T-helper 1 cell treated with Interleukin-12 subunit alpha and Interleukin-12 subunit beta and Interleukin-4 antibody, amounts not matched to agents 30 μg/mL and 1 μg/mL, for 36 hours (primary cell): ENCODE data around the gene CFL1.

ENCODE experiments used
- H3K27ac Mint-ChIP-seq: one replicate; pipeline ENCODE4 v1.8.0; 2021; ENCODE audit warnings: mild to moderate bottlenecking, mixed read lengths
- H3K27me3 Mint-ChIP-seq: one replicate; pipeline ENCODE4 v1.8.0; 2021; ENCODE audit warnings: low read depth, mixed read lengths
- H3K36me3 Mint-ChIP-seq: one replicate; pipeline ENCODE4 v1.8.0; 2021; ENCODE audit warnings: low read depth, mixed read lengths
- H3K4me1 Mint-ChIP-seq: one replicate; pipeline ENCODE4 v1.8.0; 2021; ENCODE audit warnings: low read depth, mixed read lengths
- H3K4me3 Mint-ChIP-seq: one replicate; pipeline ENCODE4 v1.8.0; 2021; ENCODE audit warnings: mild to moderate bottlenecking, moderate library complexity, mixed read lengths
- H3K9me3 Mint-ChIP-seq: one replicate; pipeline ENCODE4 v1.8.0; 2021; ENCODE audit warnings: mixed read lengths

The CFL1 gene

GRCh38 chr11:65883058-65883761 is 25.2 kb upstream of the CFL1 start:
- H3K27me3 Mint-ChIP-seq, result no peaks in the 10 kb centered on the region
- H3K4me1 Mint-ChIP-seq, result peaks cover 37% of the 10 kb centered on the region
- no peak overlapping the region for H3K27ac Mint-ChIP-seq
- no peaks in the 10 kb centered on the region for H3K9me3 Mint-ChIP-seq
- peaks cover 21% of the 10 kb centered on the region for H3K36me3 Mint-ChIP-seq
- H3K4me3 Mint-ChIP-seq, result no peak overlapping the region

DNA sequence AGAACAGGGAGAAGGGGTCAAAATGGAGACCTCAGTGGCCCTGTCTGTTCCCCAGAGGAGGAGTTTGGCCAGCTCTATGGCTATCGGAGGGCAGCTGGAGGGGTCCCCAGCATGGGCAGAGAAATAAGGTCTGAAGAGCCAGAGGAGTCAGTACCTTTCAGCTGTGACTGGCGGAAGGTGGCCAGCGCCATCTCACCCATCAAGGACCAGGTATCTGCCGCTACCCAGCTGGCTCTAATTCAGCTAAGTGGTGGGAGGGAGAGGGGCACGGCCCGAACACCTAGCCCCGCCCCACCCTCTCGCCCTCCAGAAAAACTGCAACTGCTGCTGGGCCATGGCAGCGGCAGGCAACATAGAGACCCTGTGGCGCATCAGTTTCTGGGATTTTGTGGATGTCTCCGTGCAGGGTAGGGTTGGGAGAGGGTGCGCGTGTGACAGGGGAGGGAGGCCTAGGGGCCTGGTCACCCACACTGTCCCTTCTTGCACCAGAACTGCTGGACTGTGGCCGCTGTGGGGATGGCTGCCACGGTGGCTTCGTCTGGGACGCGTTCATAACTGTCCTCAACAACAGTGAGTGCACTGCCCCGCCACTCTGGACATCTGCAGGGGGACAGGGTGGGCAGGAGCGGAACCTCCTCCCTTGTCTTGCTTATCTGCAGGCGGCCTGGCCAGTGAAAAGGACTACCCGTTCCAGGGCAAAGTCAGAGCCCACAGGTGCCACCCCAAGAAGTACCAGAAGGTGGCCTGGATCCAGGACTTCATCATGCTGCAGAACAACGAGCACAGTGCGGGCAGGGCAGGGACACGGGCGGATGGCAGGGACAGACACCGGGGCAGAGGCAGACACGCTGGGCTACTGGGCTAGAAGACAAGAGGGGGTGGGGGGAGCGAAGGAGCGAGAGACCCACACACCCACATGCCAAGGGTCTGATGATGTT is 24.4 kb upstream of the CFL1 start:
- Mint-ChIP-seq H3K9me3 (no peaks in the 10 kb centered on the region), H3K4me1 (peaks cover 36% of the 10 kb centered on the region), H3K36me3 (peaks cover 20% of the 10 kb centered on the region), H3K4me3 (no peak overlapping the region), H3K27ac (no peak overlapping the region), H3K27me3 (no peaks in the 10 kb centered on the region)

- Mint-ChIP-seq H3K9me3 (no peaks in the 10 kb centered on the region), H3K4me1 (peaks cover 28% of the 10 kb centered on the region), H3K27ac (peak overlapping the region; percentile 76), H3K4me3 (peak overlapping the region; percentile 48), H3K27me3 (no peaks in the 10 kb centered on the region), H3K36me3 (peaks cover 14% of the 10 kb centered on the region)
Measured at GRCh38 chr11:65880844-65881421, 23.0 kb upstream of the CFL1 start.

DNA sequence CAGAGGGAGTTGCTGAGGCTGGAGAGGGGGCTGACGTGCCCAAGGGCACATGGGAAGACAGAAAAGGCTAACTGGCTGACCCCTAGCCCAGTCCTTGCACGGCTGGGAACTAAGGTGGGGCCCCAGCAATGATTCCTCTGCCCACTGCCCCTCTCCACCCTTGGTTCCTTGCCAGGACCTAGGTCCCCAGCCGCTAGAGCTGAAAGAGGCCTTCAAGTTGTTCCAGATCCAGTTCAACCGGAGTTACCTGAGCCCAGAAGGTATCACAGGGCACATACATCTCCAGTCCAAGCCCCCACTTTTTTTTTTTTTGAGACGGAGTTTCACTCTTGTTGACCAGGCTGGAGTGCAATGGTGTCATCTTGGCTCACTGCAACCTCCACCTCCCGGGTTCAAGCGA is 22.0 kb upstream of the CFL1 start:
- peaks cover 23% of the 10 kb centered on the region for H3K4me1 Mint-ChIP-seq
- no peak overlapping the region for H3K27ac Mint-ChIP-seq
- H3K4me3 Mint-ChIP-seq, result no peak overlapping the region
- H3K36me3 Mint-ChIP-seq, result peaks cover 11% of the 10 kb centered on the region
- H3K9me3 Mint-ChIP-seq, result no peaks in the 10 kb centered on the region
- H3K27me3 Mint-ChIP-seq, result no peaks in the 10 kb centered on the region

- H3K4me1 Mint-ChIP-seq, result peaks cover 19% of the 10 kb centered on the region
- no peaks in the 10 kb centered on the region for H3K27me3 Mint-ChIP-seq
- peak within 1 kb of the TSS; percentile 48 for H3K4me3 Mint-ChIP-seq
- H3K27ac Mint-ChIP-seq, result peak within 1 kb of the TSS; percentile 76
- H3K9me3 Mint-ChIP-seq, result no peaks in the 10 kb centered on the region
- H3K36me3 Mint-ChIP-seq, result peaks cover 9% of the 10 kb centered on the region
Measured at GRCh38 chr11:65879617-65880016, 21.6 kb upstream of the CFL1 start, which contains the start of gene CTSW. CTSW (plus strand) TSS chr11:65879837; CDS start chr11:65879855, 18 bp downstream.

- Mint-ChIP-seq H3K4me3 (peak overlapping the region; percentile 93), H3K4me1 (peaks cover 15% of the 10 kb centered on the region), H3K9me3 (no peaks in the 10 kb centered on the region), H3K27ac (peak overlapping the region; percentile 87), H3K36me3 (no peaks in the 10 kb centered on the region), H3K27me3 (peaks cover 5% of the 10 kb centered on the region)
Measured at GRCh38 chr11:65873318-65874156, 15.6 kb upstream of the CFL1 start.

DNA sequence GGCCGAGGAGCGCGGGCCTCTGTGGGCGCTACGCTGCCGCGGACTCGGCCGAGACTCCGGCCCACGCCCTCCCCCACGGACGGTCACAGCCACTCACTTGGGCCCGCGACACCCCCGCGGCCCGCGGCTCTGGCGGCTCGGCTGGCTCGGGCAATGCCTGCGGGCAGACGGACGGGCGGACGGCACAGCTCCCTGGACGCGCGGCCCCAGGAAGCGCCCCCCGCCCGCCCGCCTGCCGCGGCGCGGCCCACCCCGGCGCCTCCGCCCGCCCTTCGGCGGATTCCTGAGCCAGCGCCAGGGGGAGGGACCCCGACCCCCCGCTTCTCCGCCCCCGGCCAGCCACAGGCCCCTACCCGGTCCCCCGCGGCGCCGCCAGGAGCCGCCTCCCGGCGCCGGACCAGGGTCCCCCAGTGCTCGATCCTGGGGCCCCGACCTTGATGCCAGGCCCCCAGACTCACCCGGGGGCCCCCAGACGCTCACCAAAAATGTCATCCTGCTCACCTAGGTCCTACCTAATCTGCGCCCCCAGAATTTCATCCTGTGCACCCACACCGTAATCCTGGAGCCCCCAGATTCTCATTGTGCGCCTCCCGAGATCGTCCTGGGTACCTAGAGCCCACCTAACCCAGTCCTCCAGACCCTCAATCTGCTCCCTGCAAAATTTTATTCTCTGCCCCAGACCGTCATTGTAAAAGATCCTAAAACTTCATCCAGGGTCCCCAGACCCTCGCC is 14.8 kb upstream of the CFL1 start, which contains the start of gene EFEMP2:
Gene EFEMP2 (minus strand): TSS at position 215 of the 732 bp plus-strand sequence. CDS start 446 bp downstream, outside the sequence.
- Mint-ChIP-seq H3K4me3 (peak within 1 kb of the TSS; percentile 93), H3K4me1 (peaks cover 13% of the 10 kb centered on the region), H3K27me3 (peaks cover 5% of the 10 kb centered on the region), H3K36me3 (no peaks in the 10 kb centered on the region), H3K9me3 (no peaks in the 10 kb centered on the region), H3K27ac (peak within 1 kb of the TSS; percentile 87)

GRCh38 chr11:65871811-65872548 is 14.0 kb upstream of the CFL1 start:
- no peak overlapping the region for H3K27ac Mint-ChIP-seq
- H3K27me3 Mint-ChIP-seq, result peaks cover 5% of the 10 kb centered on the region
- peaks cover 4% of the 10 kb centered on the region for H3K36me3 Mint-ChIP-seq
- peaks cover 15% of the 10 kb centered on the region for H3K4me1 Mint-ChIP-seq
- H3K4me3 Mint-ChIP-seq, result peak overlapping the region; percentile 28
- no peaks in the 10 kb centered on the region for H3K9me3 Mint-ChIP-seq

- peak overlapping the region; percentile 40 for H3K4me3 Mint-ChIP-seq
- peaks cover 7% of the 10 kb centered on the region for H3K36me3 Mint-ChIP-seq
- H3K27me3 Mint-ChIP-seq, result peaks cover 5% of the 10 kb centered on the region
- peaks cover 16% of the 10 kb centered on the region for H3K4me1 Mint-ChIP-seq
- no peaks in the 10 kb centered on the region for H3K9me3 Mint-ChIP-seq
- H3K27ac Mint-ChIP-seq, result peak overlapping the region; percentile 15
Measured at GRCh38 chr11:65870706-65871681, 13.0 kb upstream of the CFL1 start.

- no peaks in the 10 kb centered on the region for H3K9me3 Mint-ChIP-seq
- peaks cover 16% of the 10 kb centered on the region for H3K4me1 Mint-ChIP-seq
- peaks cover 9% of the 10 kb centered on the region for H3K36me3 Mint-ChIP-seq
- no peak overlapping the region for H3K4me3 Mint-ChIP-seq
- H3K27me3 Mint-ChIP-seq, result peaks cover 5% of the 10 kb centered on the region
- H3K27ac Mint-ChIP-seq, result peak overlapping the region; percentile 15
Measured at GRCh38 chr11:65870307-65870658, 12.3 kb upstream of the CFL1 start.

DNA sequence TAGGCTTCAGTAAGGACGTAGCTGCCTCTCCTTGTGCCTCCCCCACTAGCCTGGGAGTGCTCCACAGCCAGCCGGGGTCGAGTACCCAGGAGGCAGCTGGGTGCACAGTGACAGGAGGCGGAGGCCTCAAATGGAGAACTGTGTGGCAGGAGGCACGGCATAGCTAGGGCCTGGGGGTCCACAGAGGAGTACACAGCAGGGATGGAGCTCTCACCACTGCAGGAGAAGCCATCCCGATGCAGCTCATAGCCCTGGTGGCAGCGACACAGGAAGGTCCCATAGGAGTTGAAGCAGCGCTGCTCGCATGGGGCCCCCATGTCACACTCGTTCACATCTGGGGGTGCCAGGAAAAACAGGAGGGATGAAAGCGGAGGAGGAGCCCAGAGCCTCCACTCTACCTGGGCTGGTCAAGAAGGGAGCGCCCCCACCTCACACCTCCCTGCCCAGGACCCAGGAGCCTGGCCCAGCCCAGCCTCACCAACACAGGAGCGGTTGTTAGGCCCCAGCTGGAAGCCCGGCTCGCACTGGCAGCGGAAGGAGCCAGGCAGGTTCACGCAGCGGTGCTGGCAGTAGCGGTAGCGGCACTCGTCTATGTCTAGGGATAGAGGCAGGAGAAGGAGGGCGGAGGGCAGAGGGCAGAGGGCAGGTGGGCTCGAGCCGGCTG is 11.8 kb upstream of the CFL1 start:
- no peak overlapping the region for H3K4me3 Mint-ChIP-seq
- no peak overlapping the region for H3K27ac Mint-ChIP-seq
- H3K4me1 Mint-ChIP-seq, result peaks cover 16% of the 10 kb centered on the region
- H3K36me3 Mint-ChIP-seq, result peaks cover 12% of the 10 kb centered on the region
- H3K9me3 Mint-ChIP-seq, result no peaks in the 10 kb centered on the region
- peaks cover 5% of the 10 kb centered on the region for H3K27me3 Mint-ChIP-seq

DNA sequence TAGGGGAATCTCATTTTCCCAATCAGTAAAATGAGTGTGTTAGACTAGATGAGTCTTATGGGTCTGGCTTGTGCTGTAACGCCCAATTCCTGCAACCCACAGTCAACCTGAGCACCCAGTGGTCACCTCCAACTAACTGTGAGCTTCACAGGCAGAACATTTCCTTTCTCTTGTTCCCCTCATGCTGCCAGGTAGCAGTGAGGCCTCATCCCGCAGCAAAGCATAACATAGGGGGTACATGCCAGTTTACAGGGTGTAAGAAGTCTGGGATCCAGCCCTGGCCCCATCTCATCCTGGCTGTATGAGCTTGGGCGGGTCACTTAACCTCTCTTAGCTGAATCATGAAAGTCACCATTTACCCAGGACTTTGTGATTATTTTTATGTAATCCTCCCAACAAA is 10.9 kb upstream of the CFL1 start:
- H3K9me3 Mint-ChIP-seq, result no peaks in the 10 kb centered on the region
- H3K36me3 Mint-ChIP-seq, result peaks cover 14% of the 10 kb centered on the region
- peaks cover 19% of the 10 kb centered on the region for H3K4me1 Mint-ChIP-seq
- peaks cover 5% of the 10 kb centered on the region for H3K27me3 Mint-ChIP-seq
- no peak overlapping the region for H3K4me3 Mint-ChIP-seq
- H3K27ac Mint-ChIP-seq, result no peak overlapping the region
